HTERT RPE-1 (cell line): Measurements from ENCODE around the gene KIF3A.

Source experiments
- in situ Hi-C: fragments of 300-500 bp; cut with MboI; formaldehyde crosslinking; loops from 4 replicates; pipeline ENCODE4 v1.14.3; 2020; ENCODE audit warnings: low sequenced_read_pairs

The KIF3A gene

GRCh38 chr5:132754947-132755346 lies 17.6 kb upstream of the KIF3A start:
- in situ Hi-C loops, result no loop called here

- in situ Hi-C loops, result no loop called here
Measured at GRCh38 chr5:132754111-132754510, 16.8 kb upstream of the KIF3A start.

GRCh38 chr5:132753135-132753987 lies 16.0 kb upstream of the KIF3A start:
- in situ Hi-C loops, result no loop called here

GRCh38 chr5:132752581-132753125 lies 15.3 kb upstream of the KIF3A start:
- in situ Hi-C loops, result no loop called here

GRCh38 chr5:132751971-132752580 lies 14.7 kb upstream of the KIF3A start:
- in situ Hi-C loops, result no loop called here

- in situ Hi-C loops, result no loop called here
Measured at GRCh38 chr5:132751444-132751843, 14.1 kb upstream of the KIF3A start.

- in situ Hi-C loops, result no loop called here
Measured at GRCh38 chr5:132750471-132751230, 13.3 kb upstream of the KIF3A start.

GRCh38 chr5:132749506-132749905 lies 12.2 kb upstream of the KIF3A start:
- in situ Hi-C loops, result no loop called here

GRCh38 chr5:132748522-132749000 lies 11.2 kb upstream of the KIF3A start:
- in situ Hi-C loops, result no loop called here

- in situ Hi-C loops, result no loop called here
Measured at GRCh38 chr5:132747616-132748440, 10.5 kb upstream of the KIF3A start.

- in situ Hi-C loops, result no loop called here
Measured at GRCh38 chr5:132746954-132747615, 9.7 kb upstream of the KIF3A start, which contains the start of gene CCNI2. CCNI2 (plus strand) TSS chr5:132747426; CDS start chr5:132747496, 70 bp downstream.

GRCh38 chr5:132746592-132746953 lies 9.2 kb upstream of the KIF3A start:
- in situ Hi-C loops, result no loop called here

GRCh38 chr5:132744659-132745058 lies 7.3 kb upstream of the KIF3A start:
- in situ Hi-C loops, result no loop called here

- in situ Hi-C loops, result no loop called here
Measured at GRCh38 chr5:132742626-132743025, 5.3 kb upstream of the KIF3A start.

- in situ Hi-C loops, result no loop called here
Measured at GRCh38 chr5:132742158-132742557, 4.8 kb upstream of the KIF3A start.

- in situ Hi-C loops, result no loop called here
Measured at GRCh38 chr5:132739232-132739631, 1.9 kb upstream of the KIF3A start.

GRCh38 chr5:132737982-132738681 lies 786 bp upstream of the KIF3A start:
- in situ Hi-C loops, result no loop called here

- in situ Hi-C loops, result no loop called here
Measured at GRCh38 chr5:132734687-132735086, 2.7 kb downstream of the KIF3A start.

GRCh38 chr5:132733499-132734148 lies 3.7 kb downstream of the KIF3A start:
- in situ Hi-C loops, result no loop called here
